ENCODE data around the gene PTRHD1.

Gene PTRHD1

DNA sequence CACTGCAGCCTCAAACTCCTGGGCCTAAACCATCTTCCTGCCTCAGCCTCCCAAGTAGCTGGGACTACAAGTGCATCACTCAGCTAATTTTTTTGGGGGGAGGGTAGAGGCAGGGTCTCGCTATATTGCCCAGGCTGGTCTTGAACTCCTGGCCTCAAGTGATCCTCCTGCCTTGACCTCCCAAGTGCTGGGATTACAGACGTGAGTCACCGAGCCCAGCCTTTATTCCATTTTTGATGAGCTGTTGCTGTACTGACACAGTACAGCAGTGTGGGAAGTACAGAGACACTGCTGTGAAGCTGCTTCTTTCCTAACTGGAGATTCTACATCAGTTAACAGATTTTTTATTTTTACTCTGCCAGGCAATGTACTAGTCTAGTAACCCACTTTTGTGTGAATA, 18.8 kb downstream of the PTRHD1 start:
- Histone ChIP-seq H3K4me3 (ENCODE audit: low read length) (no peak overlapping the region), H4K20me1 (ENCODE audit: insufficient read depth, low read length) (no peaks in the 10 kb centered on the region), H3F3A (ENCODE audit: insufficient read depth, low read length) (no peaks in the 10 kb centered on the region), H3K79me2 (ENCODE audit: low read length) (no peaks in the 10 kb centered on the region), H3K4me2 (ENCODE audit: low read depth, low read length) (no peak overlapping the region), H3K9ac (ENCODE audit: low read length) (no peak overlapping the region), H3K9me3 (replicated peaks; ENCODE audit: insufficient read depth, low read length) (no peaks in the 10 kb centered on the region), H3K36me3 (replicated peaks; ENCODE audit: insufficient read depth, low read length) (no peaks in the 10 kb centered on the region), H3K27ac (ENCODE audit: low read length) (no peak overlapping the region), H3K4me1 (ENCODE audit: low read length) (no peaks in the 10 kb centered on the region), H2AFZ (ENCODE audit: low read length) (no peak overlapping the region), H3K27me3 (replicated peaks; ENCODE audit: insufficient read depth, low read length) (no peaks in the 10 kb centered on the region), H3K9me2 (replicated peaks; ENCODE audit: insufficient read depth, low read length) (no peaks in the 10 kb centered on the region)
- TF ChIP-seq EZH2 (optimal IDR thresholded peaks at IDR 0.05; ENCODE audit: low read depth, low read length) (no peak), EZH2phosphoT487 (IDR thresholded peaks at IDR 0.05; ENCODE audit: low read length) (no peak)
- TF ChIP-seq, protein P1, sequence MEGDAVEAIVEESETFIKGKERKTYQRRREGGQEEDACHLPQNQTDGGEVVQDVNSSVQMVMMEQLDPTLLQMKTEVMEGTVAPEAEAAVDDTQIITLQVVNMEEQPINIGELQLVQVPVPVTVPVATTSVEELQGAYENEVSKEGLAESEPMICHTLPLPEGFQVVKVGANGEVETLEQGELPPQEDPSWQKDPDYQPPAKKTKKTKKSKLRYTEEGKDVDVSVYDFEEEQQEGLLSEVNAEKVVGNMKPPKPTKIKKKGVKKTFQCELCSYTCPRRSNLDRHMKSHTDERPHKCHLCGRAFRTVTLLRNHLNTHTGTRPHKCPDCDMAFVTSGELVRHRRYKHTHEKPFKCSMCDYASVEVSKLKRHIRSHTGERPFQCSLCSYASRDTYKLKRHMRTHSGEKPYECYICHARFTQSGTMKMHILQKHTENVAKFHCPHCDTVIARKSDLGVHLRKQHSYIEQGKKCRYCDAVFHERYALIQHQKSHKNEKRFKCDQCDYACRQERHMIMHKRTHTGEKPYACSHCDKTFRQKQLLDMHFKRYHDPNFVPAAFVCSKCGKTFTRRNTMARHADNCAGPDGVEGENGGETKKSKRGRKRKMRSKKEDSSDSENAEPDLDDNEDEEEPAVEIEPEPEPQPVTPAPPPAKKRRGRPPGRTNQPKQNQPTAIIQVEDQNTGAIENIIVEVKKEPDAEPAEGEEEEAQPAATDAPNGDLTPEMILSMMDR (IDR thresholded peaks at IDR 0.05; ENCODE audit: low read length): no peak
- no peak for DNase-seq

- Histone ChIP-seq H3K4me2 (ENCODE audit: low read depth, low read length) (no peak overlapping the region), H4K20me1 (ENCODE audit: insufficient read depth, low read length) (no peaks in the 10 kb centered on the region), H3K9me3 (replicated peaks; ENCODE audit: insufficient read depth, low read length) (no peaks in the 10 kb centered on the region), H3K36me3 (replicated peaks; ENCODE audit: insufficient read depth, low read length) (no peaks in the 10 kb centered on the region), H3K9ac (ENCODE audit: low read length) (no peak overlapping the region), H3F3A (ENCODE audit: insufficient read depth, low read length) (no peaks in the 10 kb centered on the region), H3K9me2 (replicated peaks; ENCODE audit: insufficient read depth, low read length) (no peaks in the 10 kb centered on the region), H2AFZ (ENCODE audit: low read length) (no peak overlapping the region), H3K4me1 (ENCODE audit: low read length) (no peaks in the 10 kb centered on the region), H3K4me3 (ENCODE audit: low read length) (no peak overlapping the region), H3K79me2 (ENCODE audit: low read length) (no peaks in the 10 kb centered on the region), H3K27ac (ENCODE audit: low read length) (no peak overlapping the region), H3K27me3 (replicated peaks; ENCODE audit: insufficient read depth, low read length) (no peaks in the 10 kb centered on the region)
- TF ChIP-seq EZH2phosphoT487 (IDR thresholded peaks at IDR 0.05; ENCODE audit: low read length) (no peak), EZH2 (optimal IDR thresholded peaks at IDR 0.05; ENCODE audit: low read depth, low read length) (no peak)
- TF ChIP-seq, protein P1 (IDR thresholded peaks at IDR 0.05; ENCODE audit: low read length): no peak
- DNase-seq: no peak
Observed at GRCh38 chr2:24771764-24772586, 21.2 kb downstream of the PTRHD1 start.

DNA sequence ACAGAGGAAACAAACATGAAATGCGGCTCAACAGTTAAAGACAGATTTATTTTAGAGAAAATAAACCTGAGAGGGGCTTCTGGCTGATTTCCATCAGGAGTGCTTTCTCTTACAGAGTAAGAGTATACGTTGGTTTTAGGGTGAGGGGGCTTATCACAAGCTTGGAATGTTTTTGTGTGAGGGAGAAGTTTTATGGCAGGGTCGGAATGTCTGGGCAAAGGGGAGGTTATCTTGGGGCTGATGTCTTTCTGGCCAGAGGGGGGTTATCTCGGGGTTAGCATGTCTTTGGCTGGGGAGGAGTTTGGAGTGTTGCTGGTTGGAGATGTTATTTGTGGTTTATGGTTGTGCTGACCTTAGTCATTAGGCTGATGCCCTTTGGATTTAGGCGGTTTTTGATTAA, 22.1 kb downstream of the PTRHD1 start:
- H3K27ac ChIP-seq (ENCODE audit: low read length): no peak overlapping the region
- H3F3A ChIP-seq (ENCODE audit: insufficient read depth, low read length): no peaks in the 10 kb centered on the region
- no peaks in the 10 kb centered on the region for H4K20me1 ChIP-seq (ENCODE audit: insufficient read depth, low read length)
- TF ChIP-seq EZH2 (optimal IDR thresholded peaks at IDR 0.05; ENCODE audit: low read depth, low read length): no peak
- TF ChIP-seq EZH2phosphoT487 (IDR thresholded peaks at IDR 0.05; ENCODE audit: low read length): no peak
- H3K9ac ChIP-seq (ENCODE audit: low read length): no peak overlapping the region
- H3K9me3 ChIP-seq (replicated peaks; ENCODE audit: insufficient read depth, low read length): no peaks in the 10 kb centered on the region
- no peaks in the 10 kb centered on the region for H3K36me3 ChIP-seq (replicated peaks; ENCODE audit: insufficient read depth, low read length)
- peaks cover 5% of the 10 kb centered on the region for H3K4me1 ChIP-seq (ENCODE audit: low read length)
- no peak overlapping the region for H2AFZ ChIP-seq (ENCODE audit: low read length)
- no peaks in the 10 kb centered on the region for H3K27me3 ChIP-seq (replicated peaks; ENCODE audit: insufficient read depth, low read length)
- H3K4me3 ChIP-seq (ENCODE audit: low read length): no peak overlapping the region
- H3K4me2 ChIP-seq (ENCODE audit: low read depth, low read length): no peak overlapping the region
- DNase-seq: no peak
- H3K79me2 ChIP-seq (ENCODE audit: low read length): no peaks in the 10 kb centered on the region
- no peaks in the 10 kb centered on the region for H3K9me2 ChIP-seq (replicated peaks; ENCODE audit: insufficient read depth, low read length)

GRCh38 chr2:24768601-24769000, 24.6 kb downstream of the PTRHD1 start:
- Histone ChIP-seq H3K4me2 (ENCODE audit: low read depth, low read length) (no peak overlapping the region), H3K9ac (ENCODE audit: low read length) (no peak overlapping the region), H2AFZ (ENCODE audit: low read length) (no peak overlapping the region), H3K9me2 (replicated peaks; ENCODE audit: insufficient read depth, low read length) (no peaks in the 10 kb centered on the region), H3K9me3 (replicated peaks; ENCODE audit: insufficient read depth, low read length) (no peaks in the 10 kb centered on the region), H3K27ac (ENCODE audit: low read length) (no peak overlapping the region), H3K4me3 (ENCODE audit: low read length) (no peak overlapping the region), H3K4me1 (ENCODE audit: low read length) (peaks cover 5% of the 10 kb centered on the region), H3F3A (ENCODE audit: insufficient read depth, low read length) (no peaks in the 10 kb centered on the region), H3K36me3 (replicated peaks; ENCODE audit: insufficient read depth, low read length) (no peaks in the 10 kb centered on the region), H4K20me1 (ENCODE audit: insufficient read depth, low read length) (no peaks in the 10 kb centered on the region), H3K27me3 (replicated peaks; ENCODE audit: insufficient read depth, low read length) (no peaks in the 10 kb centered on the region), H3K79me2 (ENCODE audit: low read length) (no peaks in the 10 kb centered on the region)
- no peak for DNase-seq
- TF ChIP-seq EZH2phosphoT487 (IDR thresholded peaks at IDR 0.05; ENCODE audit: low read length): no peak
